ENCODE results near the gene FER.

The FER gene

DNA sequence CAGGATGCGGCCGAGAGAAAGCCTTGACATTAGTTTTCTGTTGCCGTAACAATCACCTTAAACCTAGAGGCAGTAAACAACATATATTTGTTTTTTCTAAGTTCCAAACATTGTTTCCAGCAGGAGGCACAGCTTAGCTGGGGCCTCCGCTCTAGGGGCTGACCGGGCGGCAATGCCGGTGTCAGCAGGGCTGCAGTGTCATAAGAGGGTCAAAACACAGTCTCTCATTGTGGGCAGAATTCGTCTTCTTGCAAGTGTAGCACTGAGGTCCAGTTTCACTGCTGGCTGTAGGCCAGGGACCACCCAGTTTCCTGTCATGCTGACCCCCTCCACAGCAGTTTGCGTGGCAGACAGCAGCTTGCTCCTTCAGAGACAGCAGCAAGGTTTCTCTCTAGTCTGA is 475.8 kb downstream of the FER start:
- H3K4me3 ChIP-seq (ENCODE audit: low read depth in 1 of 2, low read length in 2 of 2) = no peak overlapping the region
- ATAC-seq (ENCODE audit: insufficient read depth, low read depth) (no peak), DNase-seq (no peak)
- no peak overlapping the region for H3K9ac ChIP-seq (ENCODE audit: low read depth, low read length)
- no peak overlapping the region for H3K27ac ChIP-seq (ENCODE audit: low read length)
- TF ChIP-seq, protein P1, sequence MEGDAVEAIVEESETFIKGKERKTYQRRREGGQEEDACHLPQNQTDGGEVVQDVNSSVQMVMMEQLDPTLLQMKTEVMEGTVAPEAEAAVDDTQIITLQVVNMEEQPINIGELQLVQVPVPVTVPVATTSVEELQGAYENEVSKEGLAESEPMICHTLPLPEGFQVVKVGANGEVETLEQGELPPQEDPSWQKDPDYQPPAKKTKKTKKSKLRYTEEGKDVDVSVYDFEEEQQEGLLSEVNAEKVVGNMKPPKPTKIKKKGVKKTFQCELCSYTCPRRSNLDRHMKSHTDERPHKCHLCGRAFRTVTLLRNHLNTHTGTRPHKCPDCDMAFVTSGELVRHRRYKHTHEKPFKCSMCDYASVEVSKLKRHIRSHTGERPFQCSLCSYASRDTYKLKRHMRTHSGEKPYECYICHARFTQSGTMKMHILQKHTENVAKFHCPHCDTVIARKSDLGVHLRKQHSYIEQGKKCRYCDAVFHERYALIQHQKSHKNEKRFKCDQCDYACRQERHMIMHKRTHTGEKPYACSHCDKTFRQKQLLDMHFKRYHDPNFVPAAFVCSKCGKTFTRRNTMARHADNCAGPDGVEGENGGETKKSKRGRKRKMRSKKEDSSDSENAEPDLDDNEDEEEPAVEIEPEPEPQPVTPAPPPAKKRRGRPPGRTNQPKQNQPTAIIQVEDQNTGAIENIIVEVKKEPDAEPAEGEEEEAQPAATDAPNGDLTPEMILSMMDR (IDR thresholded peaks at IDR 0.05; ENCODE audit: borderline replicate concordance, extremely low read depth, low read length, poor library complexity, severe bottlenecking) = no peak
- no peak for TF ChIP-seq EZH2 (IDR thresholded peaks at IDR 0.05; ENCODE audit: borderline replicate concordance, low read depth, low read length, severe bottlenecking)
- no peaks in the 10 kb centered on the region for H3K27me3 ChIP-seq (ENCODE audit: insufficient read depth, low read length, poor library complexity)
- H3K4me2 ChIP-seq (ENCODE audit: insufficient read depth, low read length) = no peak overlapping the region
- H3K9me3 ChIP-seq (ENCODE audit: insufficient read depth, low read length, severe bottlenecking) = no peaks in the 10 kb centered on the region
- no peaks in the 10 kb centered on the region for H3K36me3 ChIP-seq (ENCODE audit: insufficient read depth, low read length)
- H3K79me2 ChIP-seq (ENCODE audit: insufficient read depth, low read length) = no peaks in the 10 kb centered on the region
- H3K4me1 ChIP-seq (ENCODE audit: insufficient read depth, low read length) = no peaks in the 10 kb centered on the region
- no peak overlapping the region for H2AFZ ChIP-seq (ENCODE audit: low read depth, low read length)
- no peaks in the 10 kb centered on the region for H4K20me1 ChIP-seq (ENCODE audit: insufficient read depth, low read length)

DNA sequence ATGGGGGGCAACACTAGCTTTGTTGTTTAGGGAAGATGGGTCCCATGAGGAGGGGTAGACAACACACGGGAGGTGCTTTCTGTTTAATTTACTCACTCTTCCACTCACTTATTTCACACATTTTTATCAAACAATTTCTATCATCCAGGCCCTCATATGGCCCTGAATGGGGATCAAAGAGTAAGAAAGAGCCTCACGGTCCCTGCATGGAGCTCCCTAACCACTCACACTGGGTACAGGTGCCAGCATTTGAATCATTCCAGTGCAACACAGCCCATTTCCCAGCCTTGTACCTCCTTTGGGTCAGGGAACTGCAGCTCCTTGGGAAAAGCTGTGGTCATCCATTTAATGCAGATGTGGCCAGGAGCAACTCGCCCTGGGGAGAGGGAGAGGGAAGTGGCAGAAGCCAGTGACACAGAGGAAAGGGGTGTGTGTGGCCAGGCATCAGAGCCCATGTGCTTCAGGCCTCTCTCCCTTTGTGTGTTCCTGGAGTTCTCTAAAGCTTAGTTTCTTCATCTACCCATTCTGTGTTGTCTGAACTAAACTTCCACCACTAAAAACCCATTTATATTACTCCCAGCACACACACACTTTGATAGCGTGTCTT is 476.7 kb downstream of the FER start:
- Histone ChIP-seq H3K79me2 (ENCODE audit: insufficient read depth, low read length) (no peaks in the 10 kb centered on the region), H3K4me1 (ENCODE audit: insufficient read depth, low read length) (no peaks in the 10 kb centered on the region), H3K27me3 (ENCODE audit: insufficient read depth, low read length, poor library complexity) (no peaks in the 10 kb centered on the region), H3K36me3 (ENCODE audit: insufficient read depth, low read length) (no peaks in the 10 kb centered on the region), H4K20me1 (ENCODE audit: insufficient read depth, low read length) (no peaks in the 10 kb centered on the region), H3K27ac (ENCODE audit: low read length) (no peak overlapping the region), H3K4me2 (ENCODE audit: insufficient read depth, low read length) (no peak overlapping the region), H3K4me3 (ENCODE audit: low read depth in 1 of 2, low read length in 2 of 2) (no peak overlapping the region), H3K9ac (ENCODE audit: low read depth, low read length) (no peak overlapping the region), H2AFZ (ENCODE audit: low read depth, low read length) (no peak overlapping the region), H3K9me3 (ENCODE audit: insufficient read depth, low read length, severe bottlenecking) (no peaks in the 10 kb centered on the region)
- ATAC-seq (ENCODE audit: insufficient read depth, low read depth) (no peak), DNase-seq (no peak)
- TF ChIP-seq, protein P1 (IDR thresholded peaks at IDR 0.05; ENCODE audit: borderline replicate concordance, extremely low read depth, low read length, poor library complexity, severe bottlenecking) = no peak
- no peak for TF ChIP-seq EZH2 (IDR thresholded peaks at IDR 0.05; ENCODE audit: borderline replicate concordance, low read depth, low read length, severe bottlenecking)

DNA sequence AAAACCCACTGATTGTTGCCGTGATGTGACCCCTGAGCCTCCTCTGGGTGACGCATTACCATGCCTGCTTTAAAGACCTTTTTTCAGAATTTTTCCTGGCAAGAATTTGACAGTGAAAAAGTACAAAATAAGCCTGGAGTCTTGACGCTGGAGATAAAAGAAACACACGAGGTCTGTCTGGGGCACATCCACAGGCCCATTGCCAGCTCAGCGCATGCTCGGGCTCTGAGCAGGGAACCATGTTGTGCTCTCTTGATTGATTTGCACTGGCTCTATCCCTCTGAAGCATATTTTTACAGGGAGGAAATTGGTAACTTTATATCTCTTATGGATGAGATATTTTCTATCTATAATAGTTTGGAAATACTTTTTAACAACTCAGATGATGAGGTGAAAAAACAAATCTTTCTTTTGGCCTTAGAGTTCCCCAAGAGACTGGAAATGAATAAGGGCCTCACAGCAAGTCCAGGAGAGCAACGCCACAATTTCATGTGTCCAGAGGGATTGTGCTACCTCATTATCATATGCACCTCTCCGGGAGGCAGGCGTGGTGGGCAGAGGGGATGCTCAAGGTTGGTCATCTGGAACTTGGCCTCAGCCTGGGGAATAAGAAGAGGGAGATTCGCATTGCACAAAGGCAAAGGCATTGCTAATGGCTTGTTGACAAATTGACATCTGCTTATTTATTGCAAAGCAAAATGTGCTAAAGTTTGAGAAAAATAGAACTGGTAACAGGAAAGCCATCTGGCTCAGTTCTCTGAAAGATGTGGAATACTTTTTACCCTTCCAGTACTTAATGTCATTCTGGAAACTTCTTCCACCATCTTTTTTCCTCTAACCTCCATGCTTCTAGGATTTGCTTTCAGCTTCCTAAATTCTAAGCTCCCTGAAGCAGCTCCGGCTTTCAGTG is 478.3 kb downstream of the FER start:
- DNase-seq (no peak), ATAC-seq (ENCODE audit: insufficient read depth, low read depth) (no peak)
- TF ChIP-seq, protein P1 (IDR thresholded peaks at IDR 0.05; ENCODE audit: borderline replicate concordance, extremely low read depth, low read length, poor library complexity, severe bottlenecking) = no peak
- TF ChIP-seq EZH2 (IDR thresholded peaks at IDR 0.05; ENCODE audit: borderline replicate concordance, low read depth, low read length, severe bottlenecking) = no peak
- H3K4me2 ChIP-seq (ENCODE audit: insufficient read depth, low read length) = no peak overlapping the region
- H3K27ac ChIP-seq (ENCODE audit: low read length) = no peak overlapping the region
- no peaks in the 10 kb centered on the region for H3K9me3 ChIP-seq (ENCODE audit: insufficient read depth, low read length, severe bottlenecking)
- no peak overlapping the region for H2AFZ ChIP-seq (ENCODE audit: low read depth, low read length)
- no peaks in the 10 kb centered on the region for H3K36me3 ChIP-seq (ENCODE audit: insufficient read depth, low read length)
- no peak overlapping the region for H3K9ac ChIP-seq (ENCODE audit: low read depth, low read length)
- H3K4me1 ChIP-seq (ENCODE audit: insufficient read depth, low read length) = no peaks in the 10 kb centered on the region
- no peaks in the 10 kb centered on the region for H3K79me2 ChIP-seq (ENCODE audit: insufficient read depth, low read length)
- no peaks in the 10 kb centered on the region for H3K27me3 ChIP-seq (ENCODE audit: insufficient read depth, low read length, poor library complexity)
- H4K20me1 ChIP-seq (ENCODE audit: insufficient read depth, low read length) = no peaks in the 10 kb centered on the region
- no peak overlapping the region for H3K4me3 ChIP-seq (ENCODE audit: low read depth in 1 of 2, low read length in 2 of 2)

All from DND-41 (cell line).